ENCODE results near the gene MTCP1. TPM values are rescaled to one million over a fixed set of nuclear protein-coding genes. Genes with fewer than 3 reads are reported as not detected.
A peak's percentile ranks its signal among the peaks of the same experiment; 100 is the strongest.

Gene MTCP1
- polyA plus RNA-seq, 6 donors from 2014 or later, result 23.2 to 37.5 (median 30.0) TPM

- H3K9me3 Mint-ChIP-seq, result peaks cover 0 to 2% (median 0%) of the 10 kb centered on the region in 7 donors
Measured at GRCh38 chrX:155046129-155046810, 24.7 kb downstream of the MTCP1 start.

DNA sequence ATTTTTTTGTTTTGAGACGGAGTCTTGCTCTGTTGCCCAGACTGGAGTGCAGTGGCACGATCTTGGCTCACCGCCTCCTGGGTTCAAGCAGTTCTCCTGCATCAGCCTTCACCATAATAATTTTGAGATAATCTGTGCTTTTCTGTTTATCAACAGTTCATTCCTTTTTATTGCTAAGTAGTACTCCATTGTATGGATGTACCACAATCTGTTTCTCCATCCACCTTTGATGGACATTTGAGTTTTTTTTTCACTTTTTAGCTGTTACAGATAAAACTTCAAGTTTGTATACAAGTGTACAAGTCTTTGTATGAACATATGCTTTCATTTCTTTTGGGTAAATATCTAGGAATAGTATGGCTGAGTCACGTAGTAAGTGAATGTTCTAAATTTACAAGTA lies 35.2 kb downstream of the MTCP1 start:
- H3K4me1 Mint-ChIP-seq, result peaks cover 5 to 9% (median 8%) of the 10 kb centered on the region in 3 donors
- ATAC-seq (ENCODE audit: low read depth in 2 of 2), result no peak
- H3K36me3 Mint-ChIP-seq, result peaks cover 0 to 23% of the 10 kb centered on the region in 2 donors
- no peaks in the 10 kb centered on the region for H3K27me3 Mint-ChIP-seq
- no peak overlapping the region for H3K27ac Mint-ChIP-seq
- no peak overlapping the region for H3K4me3 Mint-ChIP-seq
- no peak for DNase-seq
- H3K9me3 Mint-ChIP-seq, result peaks cover 0 to 15% (median 4%) of the 10 kb centered on the region in 7 donors

More at GRCh38 chrX:155046129-155046810, 24.7 kb downstream of the MTCP1 start:
- H3K4me3 Mint-ChIP-seq, result no peak overlapping the region
- ATAC-seq (ENCODE audit: low read depth in 2 of 2) (no peak), DNase-seq (no peak)
- H3K36me3 Mint-ChIP-seq, result no peaks in the 10 kb centered on the region
- no peaks in the 10 kb centered on the region for H3K27me3 Mint-ChIP-seq
- H3K4me1 Mint-ChIP-seq, result peaks cover 4 to 13% (median 13%) of the 10 kb centered on the region in 3 donors
- H3K27ac Mint-ChIP-seq, result no peak overlapping the region

- Mint-ChIP-seq H3K4me1 (peaks cover 6 to 21% (median 8%) of the 10 kb centered on the region in 3 donors), H3K4me3 (no peak overlapping the region), H3K9me3 (peaks cover 0 to 15% (median 4%) of the 10 kb centered on the region in 7 donors), H3K27me3 (no peaks in the 10 kb centered on the region), H3K27ac (peak overlapping the region in 1 of 6 donors; percentile 63), H3K36me3 (peaks cover 0 to 14% of the 10 kb centered on the region in 2 donors)
- ATAC-seq (ENCODE audit: low read depth in 2 of 2) (no peak), DNase-seq (no peak)
Measured at GRCh38 chrX:155031657-155032056, 39.3 kb downstream of the MTCP1 start.

GRCh38 chrX:155028877-155029291 lies 42.1 kb downstream of the MTCP1 start:
- H3K27me3 Mint-ChIP-seq, result no peaks in the 10 kb centered on the region
- ATAC-seq (ENCODE audit: low read depth in 2 of 2) (no peak), DNase-seq (no peak)
- H3K27ac Mint-ChIP-seq, result peak overlapping the region in 2 of 6 donors; percentile 25 to 85
- peak overlapping the region in 4 of 8 donors; percentile 4 to 96 (median 42) for H3K4me3 Mint-ChIP-seq
- no peaks in the 10 kb centered on the region for H3K36me3 Mint-ChIP-seq
- H3K9me3 Mint-ChIP-seq, result peaks cover 0 to 3% (median 0%) of the 10 kb centered on the region in 7 donors
- peaks cover 5 to 25% (median 6%) of the 10 kb centered on the region in 3 donors for H3K4me1 Mint-ChIP-seq

DNA sequence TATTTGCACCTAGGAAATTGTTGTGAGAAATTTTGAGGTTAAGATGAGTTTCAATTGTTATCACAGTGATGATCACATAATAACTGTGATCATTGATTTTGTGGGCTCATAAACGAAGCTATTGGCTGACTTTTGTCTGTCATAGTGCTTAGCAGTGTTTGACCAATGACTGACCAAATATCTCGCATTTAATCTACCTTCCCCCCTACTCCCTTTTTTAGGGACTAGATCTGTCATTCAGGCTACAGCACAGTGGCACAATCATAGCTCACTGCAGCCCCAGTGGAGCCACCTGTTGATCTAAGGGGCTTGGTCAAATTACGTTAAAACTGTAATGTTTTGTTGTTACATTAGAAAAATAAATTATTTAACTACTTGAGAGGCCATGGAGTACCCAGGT lies 42.8 kb downstream of the MTCP1 start:
- ATAC-seq (ENCODE audit: low read depth in 2 of 2) (no peak), DNase-seq (no peak)
- Mint-ChIP-seq H3K36me3 (no peaks in the 10 kb centered on the region), H3K27ac (peak overlapping the region in 4 of 6 donors; percentile 93 to 97 (median 96)), H3K27me3 (no peaks in the 10 kb centered on the region), H3K9me3 (peaks cover 0 to 3% (median 0%) of the 10 kb centered on the region in 7 donors), H3K4me3 (peak overlapping the region in 6 of 8 donors; percentile 37 to 96 (median 87)), H3K4me1 (peaks cover 5 to 25% (median 6%) of the 10 kb centered on the region in 3 donors)

- Mint-ChIP-seq H3K9me3 (peaks cover 0 to 3% (median 0%) of the 10 kb centered on the region in 7 donors), H3K36me3 (no peaks in the 10 kb centered on the region), H3K4me1 (peaks cover 5 to 25% (median 6%) of the 10 kb centered on the region in 3 donors), H3K4me3 (peak overlapping the region; percentile 79 to 96 (median 88)), H3K27ac (peak overlapping the region; percentile 90 to 97 (median 96)), H3K27me3 (no peaks in the 10 kb centered on the region)
- DNase-seq (no peak), ATAC-seq (ENCODE audit: low read depth in 2 of 2) (no peak)
Measured at GRCh38 chrX:155027509-155028066, 43.3 kb downstream of the MTCP1 start.

DNA sequence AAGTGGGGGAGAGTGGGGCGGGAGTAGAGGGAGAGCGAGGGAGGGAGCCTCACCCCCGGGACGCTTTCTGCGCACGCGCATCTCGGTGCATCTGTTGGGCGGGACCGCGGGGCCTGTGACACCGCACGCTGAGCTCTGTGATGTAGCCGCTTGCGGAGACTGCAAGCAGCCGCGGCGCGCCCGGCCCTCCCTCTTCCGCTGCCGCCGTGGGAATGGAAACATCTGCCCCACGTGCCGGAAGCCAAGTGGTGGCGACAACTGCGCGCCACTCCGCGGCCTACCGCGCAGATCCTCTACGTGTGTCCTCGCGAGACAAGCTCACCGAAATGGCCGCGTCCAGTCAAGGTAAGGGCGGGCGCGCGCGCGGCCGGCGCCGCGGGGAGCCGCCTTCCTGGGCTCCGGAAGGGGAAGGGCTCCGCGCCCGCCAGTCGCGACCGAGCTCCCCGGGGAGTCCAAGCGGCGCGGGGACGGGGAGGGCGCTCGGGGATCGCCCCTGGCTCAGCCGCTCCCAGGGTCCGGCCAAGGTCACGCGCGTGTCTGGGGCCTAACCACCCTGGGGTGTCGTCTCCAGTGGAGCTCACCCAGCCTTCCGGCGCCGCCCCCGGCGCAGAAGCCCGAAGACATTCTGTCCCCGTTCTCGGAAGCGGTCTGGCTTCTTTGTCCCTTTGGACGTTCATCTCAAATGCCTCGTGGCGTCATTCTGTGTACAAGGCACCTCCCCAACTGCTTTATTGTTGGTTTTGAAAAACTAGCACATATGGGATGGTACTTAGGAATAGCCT lies 44.0 kb downstream of the MTCP1 start, which contains the start of gene FUNDC2:
Gene FUNDC2, plus strand, starts transcription at position 118 of the 782 bp plus-strand sequence. Its CDS starts 95 bp downstream, at position 213.
- ATAC-seq (ENCODE audit: low read depth in 2 of 2), result peak; percentile 86 to 87
- Mint-ChIP-seq H3K9me3 (peaks cover 0 to 3% (median 0%) of the 10 kb centered on the region in 7 donors), H3K36me3 (no peaks in the 10 kb centered on the region), H3K4me1 (peaks cover 5 to 25% (median 6%) of the 10 kb centered on the region in 3 donors), H3K4me3 (peak within 1 kb of the TSS; percentile 79 to 96 (median 91)), H3K27ac (peak within 1 kb of the TSS; percentile 93 to 97 (median 96)), H3K27me3 (no peaks in the 10 kb centered on the region)
- peak; percentile 91 for DNase-seq

- H3K4me3 Mint-ChIP-seq, result peak overlapping the region; percentile 79 to 96 (median 90)
Measured at GRCh38 chrX:155026420-155026726, 44.6 kb downstream of the MTCP1 start.

GRCh38 chrX:155023907-155024833 lies 46.8 kb downstream of the MTCP1 start:
- peaks cover 0 to 3% (median 0%) of the 10 kb centered on the region in 7 donors for H3K9me3 Mint-ChIP-seq
- peaks cover 0 to 15% (median 4%) of the 10 kb centered on the region in 3 donors for H3K4me1 Mint-ChIP-seq
- H3K4me3 Mint-ChIP-seq, result peak overlapping the region in 3 of 8 donors; percentile 23 to 67 (median 40)
- peak overlapping the region in 2 of 6 donors; percentile 48 to 57 for H3K27ac Mint-ChIP-seq
- ATAC-seq (ENCODE audit: low read depth in 2 of 2) (no peak), DNase-seq (no peak)
- no peaks in the 10 kb centered on the region for H3K36me3 Mint-ChIP-seq
- H3K27me3 Mint-ChIP-seq, result no peaks in the 10 kb centered on the region

More at GRCh38 chrX:155026420-155026726, 44.6 kb downstream of the MTCP1 start:
- no peak for DNase-seq
- H3K27ac Mint-ChIP-seq, result peak overlapping the region; percentile 89 to 96 (median 94)
- H3K4me1 Mint-ChIP-seq, result peaks cover 5 to 23% (median 6%) of the 10 kb centered on the region in 3 donors
- peaks cover 0 to 3% (median 0%) of the 10 kb centered on the region in 7 donors for H3K9me3 Mint-ChIP-seq
- no peaks in the 10 kb centered on the region for H3K27me3 Mint-ChIP-seq
- no peaks in the 10 kb centered on the region for H3K36me3 Mint-ChIP-seq
- no peak for ATAC-seq (ENCODE audit: low read depth in 2 of 2)

- peaks cover 0 to 4% (median 0%) of the 10 kb centered on the region in 3 donors for H3K4me1 Mint-ChIP-seq
- no peak for DNase-seq
- no peaks in the 10 kb centered on the region for H3K27me3 Mint-ChIP-seq
- peak within 1 kb of the TSS in 1 of 8 donors; percentile 36 for H3K4me3 Mint-ChIP-seq
- no peaks in the 10 kb centered on the region for H3K36me3 Mint-ChIP-seq
- peaks cover 0 to 3% (median 0%) of the 10 kb centered on the region in 7 donors for H3K9me3 Mint-ChIP-seq
- peak within 1 kb of the TSS in 2 of 6 donors; percentile 13 to 29 for H3K27ac Mint-ChIP-seq
- no peak for ATAC-seq (ENCODE audit: low read depth in 2 of 2)
Measured at GRCh38 chrX:155022585-155022984, 48.4 kb downstream of the MTCP1 start, which contains the start of gene F8. Gene F8 (minus strand): TSS chrX:155022723. CDS start chrX:155022552, 171 bp downstream.

GRCh38 chrX:155020591-155020990 lies 50.3 kb downstream of the MTCP1 start:
- Mint-ChIP-seq H3K27ac (no peak overlapping the region), H3K27me3 (no peaks in the 10 kb centered on the region), H3K36me3 (no peaks in the 10 kb centered on the region), H3K4me1 (peaks cover 0 to 2% (median 0%) of the 10 kb centered on the region in 3 donors), H3K9me3 (no peaks in the 10 kb centered on the region), H3K4me3 (no peak overlapping the region)
- ATAC-seq (ENCODE audit: low read depth in 2 of 2) (no peak), DNase-seq (no peak)
